ENCODE results near the gene RRP12. TPM values are rescaled to one million over a fixed set of nuclear protein-coding genes. Genes with fewer than 3 reads are reported as not detected.

Gene RRP12
- polyA plus RNA-seq, 1 donor from 2014 or later: 9.7 TPM

DNA sequence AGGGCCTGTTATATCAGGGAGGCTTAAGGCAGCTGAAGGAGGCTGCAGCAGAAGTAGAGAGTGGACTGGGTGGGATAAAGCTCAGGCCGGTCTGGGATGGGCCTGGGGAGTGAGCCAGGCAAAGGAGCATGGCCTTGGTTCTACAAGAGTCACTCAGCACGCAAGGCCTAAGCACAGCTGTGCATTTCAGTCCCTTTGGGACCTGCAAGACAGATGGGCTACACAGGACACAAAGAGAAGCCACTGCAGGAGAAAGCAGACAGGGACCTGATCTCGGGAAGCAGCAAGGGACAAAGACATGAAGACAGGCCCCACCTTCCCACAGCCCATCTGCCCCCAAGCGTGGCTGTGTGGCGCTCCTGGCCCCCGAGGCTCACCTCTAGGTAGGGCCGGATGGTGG lies 29.4 kb downstream of the RRP12 start:
- Histone ChIP-seq H3K9me3 (ENCODE audit: low read length) (no peaks in the 10 kb centered on the region), H2AFZ (ENCODE audit: low read depth, low read length) (no peak overlapping the region), H3K4me3 (ENCODE audit: low read length) (no peak overlapping the region), H3K27me3 (ENCODE audit: insufficient read depth, low read depth, low read length) (no peaks in the 10 kb centered on the region), H3F3A (ENCODE audit: insufficient read depth, low read length, poor library complexity, severe bottlenecking) (no peaks in the 10 kb centered on the region), H3K4me2 (ENCODE audit: low read length) (no peak overlapping the region), H3K9ac (ENCODE audit: low read length) (no peak overlapping the region), H3K36me3 (ENCODE audit: insufficient read depth, low read length) (no peaks in the 10 kb centered on the region), H4K20me1 (ENCODE audit: insufficient read depth) (no peaks in the 10 kb centered on the region), H3K27ac (ENCODE audit: low read length) (no peak overlapping the region), H3K9me2 (ENCODE audit: insufficient read depth, low read length) (no peaks in the 10 kb centered on the region), H3K79me2 (replicated peaks; ENCODE audit: insufficient read depth, low read length) (no peaks in the 10 kb centered on the region)
- TF ChIP-seq EP300 (conservative IDR thresholded peaks at IDR 0.05; ENCODE audit: poor library complexity, severe bottlenecking) (no peak), RAD21 (conservative IDR thresholded peaks at IDR 0.05) (no peak), SMC3 (conservative IDR thresholded peaks at IDR 0.05; ENCODE audit: poor library complexity) (no peak)
- TF ChIP-seq, protein P1, sequence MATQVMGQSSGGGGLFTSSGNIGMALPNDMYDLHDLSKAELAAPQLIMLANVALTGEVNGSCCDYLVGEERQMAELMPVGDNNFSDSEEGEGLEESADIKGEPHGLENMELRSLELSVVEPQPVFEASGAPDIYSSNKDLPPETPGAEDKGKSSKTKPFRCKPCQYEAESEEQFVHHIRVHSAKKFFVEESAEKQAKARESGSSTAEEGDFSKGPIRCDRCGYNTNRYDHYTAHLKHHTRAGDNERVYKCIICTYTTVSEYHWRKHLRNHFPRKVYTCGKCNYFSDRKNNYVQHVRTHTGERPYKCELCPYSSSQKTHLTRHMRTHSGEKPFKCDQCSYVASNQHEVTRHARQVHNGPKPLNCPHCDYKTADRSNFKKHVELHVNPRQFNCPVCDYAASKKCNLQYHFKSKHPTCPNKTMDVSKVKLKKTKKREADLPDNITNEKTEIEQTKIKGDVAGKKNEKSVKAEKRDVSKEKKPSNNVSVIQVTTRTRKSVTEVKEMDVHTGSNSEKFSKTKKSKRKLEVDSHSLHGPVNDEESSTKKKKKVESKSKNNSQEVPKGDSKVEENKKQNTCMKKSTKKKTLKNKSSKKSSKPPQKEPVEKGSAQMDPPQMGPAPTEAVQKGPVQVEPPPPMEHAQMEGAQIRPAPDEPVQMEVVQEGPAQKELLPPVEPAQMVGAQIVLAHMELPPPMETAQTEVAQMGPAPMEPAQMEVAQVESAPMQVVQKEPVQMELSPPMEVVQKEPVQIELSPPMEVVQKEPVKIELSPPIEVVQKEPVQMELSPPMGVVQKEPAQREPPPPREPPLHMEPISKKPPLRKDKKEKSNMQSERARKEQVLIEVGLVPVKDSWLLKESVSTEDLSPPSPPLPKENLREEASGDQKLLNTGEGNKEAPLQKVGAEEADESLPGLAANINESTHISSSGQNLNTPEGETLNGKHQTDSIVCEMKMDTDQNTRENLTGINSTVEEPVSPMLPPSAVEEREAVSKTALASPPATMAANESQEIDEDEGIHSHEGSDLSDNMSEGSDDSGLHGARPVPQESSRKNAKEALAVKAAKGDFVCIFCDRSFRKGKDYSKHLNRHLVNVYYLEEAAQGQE (IDR thresholded peaks at IDR 0.05; ENCODE audit: borderline replicate concordance): no peak
- TF ChIP-seq, protein P2, sequence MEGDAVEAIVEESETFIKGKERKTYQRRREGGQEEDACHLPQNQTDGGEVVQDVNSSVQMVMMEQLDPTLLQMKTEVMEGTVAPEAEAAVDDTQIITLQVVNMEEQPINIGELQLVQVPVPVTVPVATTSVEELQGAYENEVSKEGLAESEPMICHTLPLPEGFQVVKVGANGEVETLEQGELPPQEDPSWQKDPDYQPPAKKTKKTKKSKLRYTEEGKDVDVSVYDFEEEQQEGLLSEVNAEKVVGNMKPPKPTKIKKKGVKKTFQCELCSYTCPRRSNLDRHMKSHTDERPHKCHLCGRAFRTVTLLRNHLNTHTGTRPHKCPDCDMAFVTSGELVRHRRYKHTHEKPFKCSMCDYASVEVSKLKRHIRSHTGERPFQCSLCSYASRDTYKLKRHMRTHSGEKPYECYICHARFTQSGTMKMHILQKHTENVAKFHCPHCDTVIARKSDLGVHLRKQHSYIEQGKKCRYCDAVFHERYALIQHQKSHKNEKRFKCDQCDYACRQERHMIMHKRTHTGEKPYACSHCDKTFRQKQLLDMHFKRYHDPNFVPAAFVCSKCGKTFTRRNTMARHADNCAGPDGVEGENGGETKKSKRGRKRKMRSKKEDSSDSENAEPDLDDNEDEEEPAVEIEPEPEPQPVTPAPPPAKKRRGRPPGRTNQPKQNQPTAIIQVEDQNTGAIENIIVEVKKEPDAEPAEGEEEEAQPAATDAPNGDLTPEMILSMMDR (IDR thresholded peaks at IDR 0.05; ENCODE audit: poor library complexity, severe bottlenecking): no peak

DNA sequence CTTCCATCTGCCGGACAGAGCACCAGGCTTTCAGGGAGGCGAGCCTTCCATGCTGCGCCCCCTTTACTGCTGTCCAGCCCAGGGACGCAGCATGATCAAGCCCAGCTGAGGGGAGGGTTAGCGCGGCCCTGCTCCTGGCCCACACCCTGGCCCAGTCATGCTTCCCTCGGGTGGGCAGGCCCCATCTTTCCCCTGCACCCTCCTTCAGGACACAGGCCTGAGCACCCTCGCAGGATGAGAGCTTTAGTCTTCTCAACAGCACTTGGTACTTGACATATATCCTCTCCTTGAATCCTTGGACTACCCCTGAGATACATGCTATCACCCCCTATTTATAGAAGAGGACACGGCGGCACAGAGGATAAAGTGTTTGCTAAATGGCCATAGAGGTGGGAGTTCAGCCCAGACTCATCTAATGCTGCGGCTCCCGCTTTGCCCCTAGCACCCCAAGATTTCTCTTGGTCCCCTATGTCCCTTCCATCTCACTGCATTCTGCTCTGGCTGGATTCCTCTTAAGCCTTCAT lies 34.0 kb downstream of the RRP12 start:
- Histone ChIP-seq H3K9ac (ENCODE audit: low read length) (no peak overlapping the region), H3K36me3 (ENCODE audit: insufficient read depth, low read length) (no peaks in the 10 kb centered on the region)

DNA sequence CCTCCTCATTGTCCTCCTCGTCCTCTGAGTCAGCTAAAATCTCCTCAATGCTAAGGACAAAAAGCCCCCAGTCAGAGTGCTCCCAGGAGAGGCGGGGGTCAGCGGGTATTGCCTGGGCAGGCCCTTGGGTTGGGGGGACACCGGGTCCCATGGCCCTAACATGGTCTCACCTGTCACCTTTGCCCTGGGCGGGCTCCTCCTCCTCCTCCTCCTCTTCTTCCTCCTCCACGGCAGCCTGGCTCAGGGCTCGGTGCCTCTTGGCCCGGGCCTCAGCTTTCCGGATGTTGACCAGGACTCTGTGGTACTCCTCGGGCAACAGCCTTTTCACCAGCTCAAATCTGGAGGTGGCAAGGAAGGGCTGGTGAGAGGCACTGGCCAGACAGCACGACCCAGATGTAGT lies 34.6 kb downstream of the RRP12 start:
- no peak for TF ChIP-seq SMC3 (conservative IDR thresholded peaks at IDR 0.05; ENCODE audit: poor library complexity)
- TF ChIP-seq RAD21 (conservative IDR thresholded peaks at IDR 0.05): no peak
- TF ChIP-seq EZH2 (IDR thresholded peaks at IDR 0.05; ENCODE audit: borderline replicate concordance, insufficient read depth, low read length, poor library complexity, severe bottlenecking): no peak
- no peak for TF ChIP-seq MXI1 (conservative IDR thresholded peaks at IDR 0.05; ENCODE audit: poor library complexity, severe bottlenecking)
- TF ChIP-seq, protein P1 (IDR thresholded peaks at IDR 0.05; ENCODE audit: borderline replicate concordance): no peak
- TF ChIP-seq, protein P2 (IDR thresholded peaks at IDR 0.05; ENCODE audit: poor library complexity, severe bottlenecking): no peak
- TF ChIP-seq EP300 (conservative IDR thresholded peaks at IDR 0.05; ENCODE audit: poor library complexity, severe bottlenecking): no peak
- no peak for TF ChIP-seq POLR2AphosphoS5 (IDR thresholded peaks at IDR 0.05)
- no peak for TF ChIP-seq TAF1 (IDR thresholded peaks at IDR 0.05; ENCODE audit: low read depth)
- Histone ChIP-seq H3K4me3 (ENCODE audit: low read length) (no peak overlapping the region), H3K9ac (ENCODE audit: low read length) (no peak overlapping the region), H3F3A (ENCODE audit: insufficient read depth, low read length, poor library complexity, severe bottlenecking) (no peaks in the 10 kb centered on the region), H3K36me3 (ENCODE audit: insufficient read depth, low read length) (no peaks in the 10 kb centered on the region), H3K27ac (ENCODE audit: low read length) (no peak overlapping the region), H4K20me1 (ENCODE audit: insufficient read depth) (no peaks in the 10 kb centered on the region), H3K79me2 (replicated peaks; ENCODE audit: insufficient read depth, low read length) (no peaks in the 10 kb centered on the region), H3K4me2 (ENCODE audit: low read length) (no peak overlapping the region), H3K9me2 (ENCODE audit: insufficient read depth, low read length) (no peaks in the 10 kb centered on the region), H3K9me3 (ENCODE audit: low read length) (no peaks in the 10 kb centered on the region), H3K27me3 (ENCODE audit: insufficient read depth, low read depth, low read length) (no peaks in the 10 kb centered on the region), H2AFZ (ENCODE audit: low read depth, low read length) (no peak overlapping the region)

More for the DNA sequence above, 34.0 kb downstream of the RRP12 start:
- H2AFZ ChIP-seq (ENCODE audit: low read depth, low read length): no peak overlapping the region
- H3K27me3 ChIP-seq (ENCODE audit: insufficient read depth, low read depth, low read length): no peaks in the 10 kb centered on the region
- no peaks in the 10 kb centered on the region for H3K9me2 ChIP-seq (ENCODE audit: insufficient read depth, low read length)
- H3K4me2 ChIP-seq (ENCODE audit: low read length): no peak overlapping the region
- no peaks in the 10 kb centered on the region for H3F3A ChIP-seq (ENCODE audit: insufficient read depth, low read length, poor library complexity, severe bottlenecking)
- no peaks in the 10 kb centered on the region for H3K79me2 ChIP-seq (replicated peaks; ENCODE audit: insufficient read depth, low read length)
- TF ChIP-seq TAF1 (IDR thresholded peaks at IDR 0.05; ENCODE audit: low read depth) (no peak), POLR2AphosphoS5 (IDR thresholded peaks at IDR 0.05) (no peak)
- H3K4me3 ChIP-seq (ENCODE audit: low read length): no peak overlapping the region
- no peaks in the 10 kb centered on the region for H3K9me3 ChIP-seq (ENCODE audit: low read length)
- H4K20me1 ChIP-seq (ENCODE audit: insufficient read depth): no peaks in the 10 kb centered on the region
- H3K27ac ChIP-seq (ENCODE audit: low read length): no peak overlapping the region

Data from neural cell (in vitro differentiated cells).